Mucosa of stomach (tissue), 1 donor: ENCODE measurements around the gene TRIM10.
"Not testable (repeated sequence)": the region's sequence is repeated elsewhere in the genome, so short reads cannot be mapped to it uniquely, and the experiment has no call there.

Experiments used
- H3K27me3 ChIP-seq: one replicate; pipeline ENCODE4 v1.7.0; 2013; ENCODE audit warnings: mild to moderate bottlenecking, low read length; ENCODE audit not compliant: control insufficient read depth, insufficient read depth
- H3K36me3 ChIP-seq: one replicate; pipeline ENCODE4 v1.7.0; 2013; ENCODE audit warnings: low read length; ENCODE audit not compliant: control insufficient read depth, insufficient read depth
- H3K4me1 ChIP-seq: one replicate; pipeline ENCODE4 v1.7.0; 2013; ENCODE audit warnings: mild to moderate bottlenecking, low read length; ENCODE audit not compliant: control insufficient read depth, insufficient read depth
- H3K4me3 ChIP-seq: one replicate; pipeline ENCODE4 v1.7.0; 2013; ENCODE audit warnings: low read length
- H3K9ac ChIP-seq: one replicate; pipeline ENCODE4 v1.7.0; 2013; ENCODE audit warnings: mild to moderate bottlenecking, low read length, moderate library complexity
- H3K9me3 ChIP-seq: one replicate; pipeline ENCODE4 v1.7.0; 2013; ENCODE audit warnings: mild to moderate bottlenecking, low read length, moderate library complexity; ENCODE audit not compliant: control insufficient read depth
- donor health status: Pancreatic carcinoma.

The TRIM10 gene

GRCh38 chr6:30147096-30147495 is 13.9 kb downstream of the TRIM10 start:
- Histone ChIP-seq H3K9me3 (no peaks in the 10 kb centered on the region), H3K4me1 (peaks cover 8% of the 10 kb centered on the region), H3K36me3 (no peaks in the 10 kb centered on the region), H3K4me3 (no peak overlapping the region), H3K27me3 (peaks cover 13% of the 10 kb centered on the region), H3K9ac (no peak overlapping the region)

GRCh38 chr6:30145818-30146217 is 15.2 kb downstream of the TRIM10 start:
- H3K4me3 ChIP-seq = no peak overlapping the region
- peaks cover 13% of the 10 kb centered on the region for H3K27me3 ChIP-seq
- peaks cover 8% of the 10 kb centered on the region for H3K4me1 ChIP-seq
- no peaks in the 10 kb centered on the region for H3K9me3 ChIP-seq
- H3K9ac ChIP-seq = no peak overlapping the region
- no peaks in the 10 kb centered on the region for H3K36me3 ChIP-seq

GRCh38 chr6:30144811-30145210 is 16.2 kb downstream of the TRIM10 start:
- Histone ChIP-seq H3K36me3 (no peaks in the 10 kb centered on the region), H3K9ac (no peak overlapping the region), H3K9me3 (no peaks in the 10 kb centered on the region), H3K4me1 (peaks cover 8% of the 10 kb centered on the region), H3K4me3 (no peak overlapping the region), H3K27me3 (peaks cover 13% of the 10 kb centered on the region)

GRCh38 chr6:30143780-30144179 is 17.2 kb downstream of the TRIM10 start:
- Histone ChIP-seq H3K4me1 (peaks cover 8% of the 10 kb centered on the region), H3K9me3 (no peaks in the 10 kb centered on the region), H3K27me3 (peaks cover 13% of the 10 kb centered on the region), H3K9ac (no peak overlapping the region), H3K36me3 (no peaks in the 10 kb centered on the region), H3K4me3 (no peak overlapping the region)

- Histone ChIP-seq H3K9me3 (no peaks in the 10 kb centered on the region), H3K36me3 (no peaks in the 10 kb centered on the region), H3K27me3 (peaks cover 10% of the 10 kb centered on the region), H3K4me3 (no peak overlapping the region), H3K9ac (no peak overlapping the region), H3K4me1 (peaks cover 8% of the 10 kb centered on the region)
These were observed 18.3 kb downstream of the TRIM10 start for GRCh38 chr6:30142665-30143064.

- H3K4me3 ChIP-seq, H3K9me3 ChIP-seq, H3K36me3 ChIP-seq, H3K27me3 ChIP-seq, H3K9ac ChIP-seq: not testable (repeated sequence)
- peaks cover 17% of the 10 kb centered on the region for H3K4me1 ChIP-seq
These were observed 20.8 kb downstream of the TRIM10 start for GRCh38 chr6:30140240-30140639.

GRCh38 chr6:30136570-30137286 is 24.3 kb downstream of the TRIM10 start:
- Histone ChIP-seq H3K27me3 (no peaks in the 10 kb centered on the region), H3K36me3 (no peaks in the 10 kb centered on the region), H3K4me1 (peaks cover 10% of the 10 kb centered on the region), H3K4me3 (no peak overlapping the region), H3K9me3 (no peaks in the 10 kb centered on the region), H3K9ac (no peak overlapping the region)

GRCh38 chr6:30135757-30136156 is 25.3 kb downstream of the TRIM10 start, which contains the start of gene TRIM40:
TSS of gene TRIM40 (plus strand) at chr6:30136140. CDS start at chr6:30137037, 897 bp downstream.
- Histone ChIP-seq H3K9me3 (no peaks in the 10 kb centered on the region), H3K4me1 (peaks cover 15% of the 10 kb centered on the region), H3K9ac (no peak within 1 kb of the TSS), H3K36me3 (no peaks in the 10 kb centered on the region), H3K27me3 (no peaks in the 10 kb centered on the region), H3K4me3 (no peak within 1 kb of the TSS)

- H3K4me1 ChIP-seq = peaks cover 21% of the 10 kb centered on the region
- no peaks in the 10 kb centered on the region for H3K9me3 ChIP-seq
- H3K27me3 ChIP-seq = no peaks in the 10 kb centered on the region
- no peak overlapping the region for H3K9ac ChIP-seq
- no peak overlapping the region for H3K4me3 ChIP-seq
- H3K36me3 ChIP-seq = no peaks in the 10 kb centered on the region
These were observed 25.9 kb downstream of the TRIM10 start for GRCh38 chr6:30135147-30135546.

- no peak overlapping the region for H3K9ac ChIP-seq
- no peaks in the 10 kb centered on the region for H3K9me3 ChIP-seq
- H3K4me1 ChIP-seq = peaks cover 37% of the 10 kb centered on the region
- H3K36me3 ChIP-seq = no peaks in the 10 kb centered on the region
- H3K27me3 ChIP-seq = peaks cover 4% of the 10 kb centered on the region
- no peak overlapping the region for H3K4me3 ChIP-seq
These were observed 29.0 kb downstream of the TRIM10 start for GRCh38 chr6:30131947-30132497.

- no peaks in the 10 kb centered on the region for H3K36me3 ChIP-seq
- H3K4me3 ChIP-seq = no peak overlapping the region
- peaks cover 4% of the 10 kb centered on the region for H3K27me3 ChIP-seq
These were observed 29.8 kb downstream of the TRIM10 start for GRCh38 chr6:30130887-30131862.

GRCh38 chr6:30130179-30130679 is 30.8 kb downstream of the TRIM10 start:
- H3K4me3 ChIP-seq = no peak overlapping the region
- H3K4me1 ChIP-seq = peaks cover 29% of the 10 kb centered on the region
- H3K27me3 ChIP-seq = peaks cover 4% of the 10 kb centered on the region
- H3K9me3 ChIP-seq = no peaks in the 10 kb centered on the region
- H3K36me3 ChIP-seq = no peaks in the 10 kb centered on the region
- no peak overlapping the region for H3K9ac ChIP-seq

More at GRCh38 chr6:30130887-30131862, 29.8 kb downstream of the TRIM10 start:
- peak overlapping the region; percentile 1 for H3K9ac ChIP-seq
- H3K9me3 ChIP-seq = no peaks in the 10 kb centered on the region
- peaks cover 39% of the 10 kb centered on the region for H3K4me1 ChIP-seq
